ENCODE results near the gene CDH9.
"Not testable (repeated sequence)": the region's sequence is repeated elsewhere in the genome, so short reads cannot be mapped to it uniquely, and the experiment has no call there.

The CDH9 gene

GRCh38 chr5:26942481-26942880 is 95.9 kb downstream of the CDH9 start:
- peak; percentile 7 for DNase-seq

GRCh38 chr5:26940994-26941393 is 97.4 kb downstream of the CDH9 start:
- peak; percentile 48 for DNase-seq

- no peak for DNase-seq
These were observed 106.1 kb downstream of the CDH9 start for GRCh38 chr5:26932238-26932637.

GRCh38 chr5:26921439-26921838 is 116.9 kb downstream of the CDH9 start:
- no peak for DNase-seq

- no peak for DNase-seq
These were observed 134.9 kb downstream of the CDH9 start for GRCh38 chr5:26903469-26903868.

- peak; percentile 61 for DNase-seq
These were observed 143.6 kb downstream of the CDH9 start for GRCh38 chr5:26894719-26895263.

GRCh38 chr5:26893078-26893477 is 145.3 kb downstream of the CDH9 start:
- no peak for DNase-seq

GRCh38 chr5:26889815-26890214 is 148.6 kb downstream of the CDH9 start:
- no peak for DNase-seq

- no peak for DNase-seq
These were observed 153.9 kb downstream of the CDH9 start for GRCh38 chr5:26884481-26884880.

GRCh38 chr5:26883375-26883774 is 155.0 kb downstream of the CDH9 start:
- no peak for DNase-seq

- DNase-seq, result peak; percentile 4
These were observed 156.5 kb downstream of the CDH9 start for GRCh38 chr5:26881901-26882300.

GRCh38 chr5:26877154-26877553 is 161.2 kb downstream of the CDH9 start:
- DNase-seq, result no peak

- peak; percentile 5 for DNase-seq
These were observed 166.0 kb downstream of the CDH9 start for GRCh38 chr5:26872337-26872736.

- DNase-seq, result no peak
These were observed 168.6 kb downstream of the CDH9 start for GRCh38 chr5:26869781-26870180.

- no peak for DNase-seq
These were observed 169.9 kb downstream of the CDH9 start for GRCh38 chr5:26868504-26868903.

- no peak for DNase-seq
These were observed 174.3 kb downstream of the CDH9 start for GRCh38 chr5:26864061-26864460.

GRCh38 chr5:26856238-26856637 is 182.1 kb downstream of the CDH9 start:
- DNase-seq, result no peak

- not testable (repeated sequence) for DNase-seq
These were observed 185.9 kb downstream of the CDH9 start for GRCh38 chr5:26852450-26852849.

GRCh38 chr5:26847041-26847736 is 191.2 kb downstream of the CDH9 start:
- no peak for DNase-seq

- DNase-seq, result no peak
These were observed 194.7 kb downstream of the CDH9 start for GRCh38 chr5:26843677-26844076.

- peak; percentile 54 for DNase-seq
These were observed 204.8 kb downstream of the CDH9 start for GRCh38 chr5:26833596-26833995.
